Neural cell (in vitro differentiated cells): ENCODE measurements around the gene TSGA10. TPM values are rescaled to one million over a fixed set of nuclear protein-coding genes. Genes with fewer than 3 reads are reported as not detected.

ENCODE experiments used
- H2AFZ ChIP-seq: fragments of 200-600, 300-800 bp; sonication (generic), shearing (Covaris generic); 2 replicates; pipeline ENCODE4 v1.6.0; 2014; ENCODE audit warnings: low read depth, mild to moderate bottlenecking, antibody characterized with exemption, low read length, moderate library complexity
- H3F3A ChIP-seq: fragments of 200-600 bp; shearing (Covaris generic); 2 replicates; pipeline ENCODE4 v1.6.1; 2016; ENCODE audit warnings: mild to moderate bottlenecking, moderate library complexity, mixed read lengths, antibody characterized with exemption, low read length; ENCODE audit not compliant: insufficient read depth, poor library complexity, severe bottlenecking
- H3K27ac ChIP-seq: fragments of 200-600, 300-800 bp; sonication (generic), shearing (Covaris generic); 2 replicates; pipeline ENCODE4 v1.5.1; 2014; ENCODE audit warnings: mild to moderate bottlenecking, low read length, moderate library complexity
- H3K27me3 ChIP-seq: fragments of 300-800, 200-600 bp; sonication (generic), shearing (Covaris generic); 2 replicates; pipeline ENCODE4 v1.6.0; 2014; ENCODE audit warnings: mild to moderate bottlenecking, low read depth, low read length, moderate library complexity; ENCODE audit not compliant: insufficient read depth
- H3K36me3 ChIP-seq: fragments of 300-800, 200-600 bp; sonication (generic), shearing (Covaris generic); 2 replicates; pipeline ENCODE4 v1.5.1; 2014; ENCODE audit warnings: mild to moderate bottlenecking, antibody characterized with exemption, low read length, moderate library complexity; ENCODE audit not compliant: insufficient read depth
- H3K4me2 ChIP-seq: fragments of 300-800, 200-600 bp; sonication (generic), shearing (Covaris generic); 2 replicates; pipeline ENCODE4 v1.6.0; 2014; ENCODE audit warnings: mild to moderate bottlenecking, low read length
- H3K4me3 ChIP-seq: fragments of 300-800, 200-600 bp; sonication (generic), shearing (Covaris generic); 2 replicates; pipeline ENCODE4 v1.5.1; 2014; ENCODE audit warnings: mild to moderate bottlenecking, low read length, moderate library complexity
- H3K79me2 ChIP-seq: fragments of 200-600 bp; shearing (Covaris generic); replicated peaks from 2 replicates; pipeline ENCODE4 v1.6.0; 2014; ENCODE audit warnings: mild to moderate bottlenecking, low read length, moderate library complexity; ENCODE audit not compliant: insufficient read depth
- H3K9ac ChIP-seq: fragments of 300-800, 200-600 bp; sonication (generic), shearing (Covaris generic); 2 replicates; pipeline ENCODE4 v1.6.1; 2016; ENCODE audit warnings: mild to moderate bottlenecking, low read length, mixed read lengths
- H3K9me2 ChIP-seq: fragments of 200-600 bp; shearing (Covaris generic); 2 replicates; pipeline ENCODE4 v1.6.1; 2016; ENCODE audit warnings: mild to moderate bottlenecking, low read length, mixed read lengths; ENCODE audit not compliant: insufficient read depth
- H3K9me3 ChIP-seq: fragments of 200-600, 300-800 bp; sonication (generic), shearing (Covaris generic); 2 replicates; pipeline ENCODE4 v1.6.1; 2016; ENCODE audit warnings: mild to moderate bottlenecking, mixed run types, low read length, moderate library complexity, mixed read lengths
- H4K20me1 ChIP-seq: fragments of 200-600 bp; shearing (Covaris generic); 2 replicates; pipeline ENCODE4 v1.6.1; 2016; ENCODE audit warnings: mild to moderate bottlenecking, mixed run types; ENCODE audit not compliant: insufficient read depth
- EP300 ChIP-seq: fragments of 450-650 bp; conservative IDR thresholded peaks from 2 replicates; pipeline ENCODE4 v1.6.1; 2014; ENCODE audit warnings: antibody characterized with exemption, mild to moderate bottlenecking, moderate library complexity; ENCODE audit not compliant: poor library complexity, severe bottlenecking
- EZH2 ChIP-seq: fragments of 200-600, 300-800 bp; shearing (Covaris generic), sonication (generic); IDR thresholded peaks from 2 replicates; pipeline ENCODE4 v1.6.1; 2014; ENCODE audit warnings: antibody characterized with exemption, low read length, borderline replicate concordance, mild to moderate bottlenecking; ENCODE audit not compliant: insufficient read depth, poor library complexity, severe bottlenecking
- MXI1 ChIP-seq: fragments of 450-650 bp; conservative IDR thresholded peaks from 2 replicates; pipeline ENCODE4 v1.6.1; 2014; ENCODE audit warnings: antibody characterized with exemption, mild to moderate bottlenecking; ENCODE audit not compliant: poor library complexity, severe bottlenecking
- POLR2AphosphoS5 ChIP-seq: IDR thresholded peaks from 2 replicates; pipeline ENCODE4 v1.6.1; 2012
- RAD21 ChIP-seq: fragments of 450-650 bp; conservative IDR thresholded peaks from 2 replicates; pipeline ENCODE4 v1.6.1; 2014; ENCODE audit warnings: antibody characterized with exemption, mild to moderate bottlenecking, moderate library complexity
- SMC3 ChIP-seq: fragments of 450-650 bp; conservative IDR thresholded peaks from 2 replicates; pipeline ENCODE4 v1.6.1; 2014; ENCODE audit warnings: antibody characterized with exemption, mild to moderate bottlenecking, moderate library complexity; ENCODE audit not compliant: poor library complexity
- TAF1 ChIP-seq: IDR thresholded peaks from 2 replicates; pipeline ENCODE4 v1.6.1; 2012; ENCODE audit warnings: low read depth
- polyA minus RNA-seq: library from RNA; depleted of rRNA, polyadenylated mRNA; stranded (reverse); fragments of >200 nt; gene quantifications from 2 replicates; pipeline ENCODE4 v1.2.3, GENCODE V29; 2014
- polyA plus RNA-seq: library from polyadenylated mRNA; depleted of rRNA; stranded (reverse); fragments of >200 nt; gene quantifications from 2 replicates; pipeline ENCODE4 v1.2.3, GENCODE V29; 2014
- TF ChIP-seq, protein P1 (sequence below): IDR thresholded peaks from 2 replicates; pipeline ENCODE4 v1.6.1; 2012; ENCODE audit warnings: borderline replicate concordance
- TF ChIP-seq, protein P2 (sequence below): fragments of 450-650 bp; IDR thresholded peaks from 2 replicates; pipeline ENCODE4 v1.5.1; 2014; ENCODE audit warnings: antibody characterized with exemption, mild to moderate bottlenecking, moderate library complexity; ENCODE audit not compliant: poor library complexity, severe bottlenecking

Gene TSGA10, protein sequence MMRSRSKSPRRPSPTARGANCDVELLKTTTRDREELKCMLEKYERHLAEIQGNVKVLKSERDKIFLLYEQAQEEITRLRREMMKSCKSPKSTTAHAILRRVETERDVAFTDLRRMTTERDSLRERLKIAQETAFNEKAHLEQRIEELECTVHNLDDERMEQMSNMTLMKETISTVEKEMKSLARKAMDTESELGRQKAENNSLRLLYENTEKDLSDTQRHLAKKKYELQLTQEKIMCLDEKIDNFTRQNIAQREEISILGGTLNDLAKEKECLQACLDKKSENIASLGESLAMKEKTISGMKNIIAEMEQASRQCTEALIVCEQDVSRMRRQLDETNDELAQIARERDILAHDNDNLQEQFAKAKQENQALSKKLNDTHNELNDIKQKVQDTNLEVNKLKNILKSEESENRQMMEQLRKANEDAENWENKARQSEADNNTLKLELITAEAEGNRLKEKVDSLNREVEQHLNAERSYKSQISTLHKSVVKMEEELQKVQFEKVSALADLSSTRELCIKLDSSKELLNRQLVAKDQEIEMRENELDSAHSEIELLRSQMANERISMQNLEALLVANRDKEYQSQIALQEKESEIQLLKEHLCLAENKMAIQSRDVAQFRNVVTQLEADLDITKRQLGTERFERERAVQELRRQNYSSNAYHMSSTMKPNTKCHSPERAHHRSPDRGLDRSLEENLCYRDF
- polyA plus RNA-seq (8.0 and 12.5 TPM in 2 replicates), polyA minus RNA-seq (23.9 and 29.6 TPM in 2 replicates)

DNA sequence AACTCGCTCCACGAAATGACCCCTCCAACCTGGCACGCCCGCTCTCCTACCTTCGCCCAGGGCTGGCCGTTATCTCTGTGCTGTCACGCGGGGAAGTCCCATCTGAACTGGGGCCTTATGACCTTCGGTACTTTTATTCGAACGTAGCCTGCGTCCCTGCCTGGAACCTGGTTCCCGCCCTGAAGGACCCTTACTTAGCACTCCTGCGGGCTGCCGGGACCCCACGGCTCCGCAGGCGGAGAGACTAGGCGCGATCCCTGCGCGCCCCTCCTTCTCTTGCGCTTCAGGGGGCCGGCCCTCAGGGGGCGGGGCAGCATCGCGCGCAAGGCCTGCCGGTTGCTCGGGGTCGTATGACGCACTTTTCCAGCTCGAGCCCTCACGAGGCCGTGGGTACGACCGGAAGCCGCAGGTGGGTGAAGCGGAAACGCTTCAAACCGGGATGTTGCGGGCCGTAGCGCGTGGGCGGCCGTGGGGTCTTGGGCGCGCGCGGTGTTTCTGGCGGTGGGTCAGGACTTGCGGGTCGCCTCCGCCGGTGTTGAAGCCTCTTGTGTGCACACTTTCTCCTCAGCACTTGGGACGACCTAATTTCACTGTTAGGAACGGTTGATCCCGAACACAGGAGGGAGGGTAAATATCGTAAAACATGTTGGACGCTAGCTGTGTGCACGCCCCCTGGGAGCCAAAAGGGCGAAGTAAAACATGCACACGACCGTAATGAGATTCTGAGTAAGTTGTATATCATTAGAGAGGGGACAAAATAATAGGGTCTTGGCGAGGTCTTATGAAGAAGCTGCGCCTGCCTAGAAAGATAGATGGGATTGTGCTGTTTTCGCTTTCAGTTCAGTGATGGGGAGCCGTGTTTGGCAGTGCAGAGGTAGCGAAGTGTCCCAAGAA is at the start of gene TSGA10, which contains the start of gene LIPT1:
Gene TSGA10 (minus strand): TSS at position 300 of the 894 bp plus-strand sequence. CDS start 45,503 bp downstream, outside the sequence.
Gene LIPT1 (plus strand): TSS at position 325 of the 894 bp plus-strand sequence. CDS start 6,991 bp downstream, outside the sequence.
- Histone ChIP-seq H3K9me3 (no peaks in the 10 kb centered on the region), H3K27me3 (no peaks in the 10 kb centered on the region), H3K27ac (peak within 1 kb of the TSS; percentile 74), H3K9ac (peak within 1 kb of the TSS; percentile 74), H3K4me3 (peak within 1 kb of the TSS; percentile 78), H4K20me1 (no peaks in the 10 kb centered on the region), H3F3A (no peaks in the 10 kb centered on the region), H3K79me2 (no peaks in the 10 kb centered on the region), H2AFZ (peak within 1 kb of the TSS; percentile 67), H3K4me2 (peak within 1 kb of the TSS; percentile 96), H3K9me2 (no peaks in the 10 kb centered on the region), H3K36me3 (peaks cover 4% of the 10 kb centered on the region)
- TF ChIP-seq EP300 = peak; percentile 56
- peak; percentile 73 for TF ChIP-seq POLR2AphosphoS5
- TF ChIP-seq SMC3 = no peak
- TF ChIP-seq, protein P1, sequence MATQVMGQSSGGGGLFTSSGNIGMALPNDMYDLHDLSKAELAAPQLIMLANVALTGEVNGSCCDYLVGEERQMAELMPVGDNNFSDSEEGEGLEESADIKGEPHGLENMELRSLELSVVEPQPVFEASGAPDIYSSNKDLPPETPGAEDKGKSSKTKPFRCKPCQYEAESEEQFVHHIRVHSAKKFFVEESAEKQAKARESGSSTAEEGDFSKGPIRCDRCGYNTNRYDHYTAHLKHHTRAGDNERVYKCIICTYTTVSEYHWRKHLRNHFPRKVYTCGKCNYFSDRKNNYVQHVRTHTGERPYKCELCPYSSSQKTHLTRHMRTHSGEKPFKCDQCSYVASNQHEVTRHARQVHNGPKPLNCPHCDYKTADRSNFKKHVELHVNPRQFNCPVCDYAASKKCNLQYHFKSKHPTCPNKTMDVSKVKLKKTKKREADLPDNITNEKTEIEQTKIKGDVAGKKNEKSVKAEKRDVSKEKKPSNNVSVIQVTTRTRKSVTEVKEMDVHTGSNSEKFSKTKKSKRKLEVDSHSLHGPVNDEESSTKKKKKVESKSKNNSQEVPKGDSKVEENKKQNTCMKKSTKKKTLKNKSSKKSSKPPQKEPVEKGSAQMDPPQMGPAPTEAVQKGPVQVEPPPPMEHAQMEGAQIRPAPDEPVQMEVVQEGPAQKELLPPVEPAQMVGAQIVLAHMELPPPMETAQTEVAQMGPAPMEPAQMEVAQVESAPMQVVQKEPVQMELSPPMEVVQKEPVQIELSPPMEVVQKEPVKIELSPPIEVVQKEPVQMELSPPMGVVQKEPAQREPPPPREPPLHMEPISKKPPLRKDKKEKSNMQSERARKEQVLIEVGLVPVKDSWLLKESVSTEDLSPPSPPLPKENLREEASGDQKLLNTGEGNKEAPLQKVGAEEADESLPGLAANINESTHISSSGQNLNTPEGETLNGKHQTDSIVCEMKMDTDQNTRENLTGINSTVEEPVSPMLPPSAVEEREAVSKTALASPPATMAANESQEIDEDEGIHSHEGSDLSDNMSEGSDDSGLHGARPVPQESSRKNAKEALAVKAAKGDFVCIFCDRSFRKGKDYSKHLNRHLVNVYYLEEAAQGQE = no peak
- no peak for TF ChIP-seq EZH2
- no peak for TF ChIP-seq RAD21
- TF ChIP-seq, protein P2, sequence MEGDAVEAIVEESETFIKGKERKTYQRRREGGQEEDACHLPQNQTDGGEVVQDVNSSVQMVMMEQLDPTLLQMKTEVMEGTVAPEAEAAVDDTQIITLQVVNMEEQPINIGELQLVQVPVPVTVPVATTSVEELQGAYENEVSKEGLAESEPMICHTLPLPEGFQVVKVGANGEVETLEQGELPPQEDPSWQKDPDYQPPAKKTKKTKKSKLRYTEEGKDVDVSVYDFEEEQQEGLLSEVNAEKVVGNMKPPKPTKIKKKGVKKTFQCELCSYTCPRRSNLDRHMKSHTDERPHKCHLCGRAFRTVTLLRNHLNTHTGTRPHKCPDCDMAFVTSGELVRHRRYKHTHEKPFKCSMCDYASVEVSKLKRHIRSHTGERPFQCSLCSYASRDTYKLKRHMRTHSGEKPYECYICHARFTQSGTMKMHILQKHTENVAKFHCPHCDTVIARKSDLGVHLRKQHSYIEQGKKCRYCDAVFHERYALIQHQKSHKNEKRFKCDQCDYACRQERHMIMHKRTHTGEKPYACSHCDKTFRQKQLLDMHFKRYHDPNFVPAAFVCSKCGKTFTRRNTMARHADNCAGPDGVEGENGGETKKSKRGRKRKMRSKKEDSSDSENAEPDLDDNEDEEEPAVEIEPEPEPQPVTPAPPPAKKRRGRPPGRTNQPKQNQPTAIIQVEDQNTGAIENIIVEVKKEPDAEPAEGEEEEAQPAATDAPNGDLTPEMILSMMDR = peak; percentile 36
- peak; percentile 45 for TF ChIP-seq TAF1
- TF ChIP-seq MXI1 = peak; percentile 97
